22Rv1 (cell line): ENCODE data around the gene SPTBN1.

ENCODE experiments used
- CTCF ChIP-seq: fragments of 450-650 bp; IDR thresholded peaks from 2 replicates; pipeline ENCODE4 v1.5.1; 2017; ENCODE audit warnings: mild to moderate bottlenecking
- ZFX ChIP-seq: fragments of 450-650 bp; IDR thresholded peaks from 2 replicates; pipeline ENCODE4 v1.6.1; 2017; ENCODE audit warnings: antibody characterized with exemption, borderline replicate concordance

GRCh38 chr2:54566896-54567295 lies 110.8 kb downstream of the SPTBN1 start:
- TF ChIP-seq CTCF (no peak), ZFX (no peak)
